RCC 7860 (cell line): ENCODE data around the gene POU3F1.

ENCODE experiments used
- DNase-seq: peaks from one replicate; pipeline ENCODE4 v3.0.0-alpha.2; 2015; ENCODE audit warnings: low spot score
- FAIRE-seq: peaks from 2 replicates; lab custom pipeline; 2012; peaks lifted over from hg19 to GRCh38; lab: Jason Lieb, UNC

POU3F1 gene

GRCh38 chr1:38029081-38029681, 17.4 kb downstream of the POU3F1 start:
- DNase-seq, result no peak
- no peak for FAIRE-seq

GRCh38 chr1:38028671-38029070, 17.9 kb downstream of the POU3F1 start:
- DNase-seq (no peak), FAIRE-seq (no peak)

GRCh38 chr1:38028105-38028591, 18.4 kb downstream of the POU3F1 start:
- DNase-seq (no peak), FAIRE-seq (no peak)

GRCh38 chr1:38027201-38028104, 19.1 kb downstream of the POU3F1 start:
- no peak for FAIRE-seq

GRCh38 chr1:38026592-38027200, 19.9 kb downstream of the POU3F1 start:
- DNase-seq (peak; percentile 36), FAIRE-seq (no peak)

More at GRCh38 chr1:38027201-38028104, 19.1 kb downstream of the POU3F1 start:
- DNase-seq, result no peak

GRCh38 chr1:38025664-38026063, 20.9 kb downstream of the POU3F1 start:
- DNase-seq (no peak), FAIRE-seq (no peak)

- FAIRE-seq, result no peak
- no peak for DNase-seq
These were observed 21.4 kb downstream of the POU3F1 start for GRCh38 chr1:38025233-38025632.

GRCh38 chr1:38022810-38023209, 23.8 kb downstream of the POU3F1 start:
- FAIRE-seq (no peak), DNase-seq (no peak)

GRCh38 chr1:38021969-38022368, 24.6 kb downstream of the POU3F1 start:
- FAIRE-seq (no peak), DNase-seq (no peak)

GRCh38 chr1:38020396-38020795, 26.2 kb downstream of the POU3F1 start:
- FAIRE-seq, result no peak
- DNase-seq, result no peak

GRCh38 chr1:38018864-38019343, 27.7 kb downstream of the POU3F1 start:
- DNase-seq (peak; percentile 24), FAIRE-seq (peak; percentile 12)

GRCh38 chr1:38015978-38016725, 30.4 kb downstream of the POU3F1 start:
- FAIRE-seq (no peak), DNase-seq (no peak)

- FAIRE-seq, result no peak
These were observed 31.7 kb downstream of the POU3F1 start for GRCh38 chr1:38014724-38015424.

GRCh38 chr1:38014171-38014570, 32.4 kb downstream of the POU3F1 start:
- no peak for DNase-seq
- FAIRE-seq, result no peak

More at GRCh38 chr1:38014724-38015424, 31.7 kb downstream of the POU3F1 start:
- no peak for DNase-seq

- DNase-seq (no peak), FAIRE-seq (no peak)
These were observed 33.4 kb downstream of the POU3F1 start for GRCh38 chr1:38013227-38013622.

GRCh38 chr1:38012363-38013226, 34.0 kb downstream of the POU3F1 start, which contains the start of gene UTP11:
Gene UTP11, plus strand, starts transcription at chr1:38012734. Its CDS starts 69 bp downstream, at chr1:38012803.
- FAIRE-seq (peak; percentile 90), DNase-seq (peak; percentile 99)

GRCh38 chr1:38009841-38010180, 36.8 kb downstream of the POU3F1 start:
- no peak for FAIRE-seq
- DNase-seq, result no peak

GRCh38 chr1:38009088-38009840, 37.3 kb downstream of the POU3F1 start:
- DNase-seq (peak; percentile 61), FAIRE-seq (no peak)
